Measurements from ENCODE around the gene TRIM42.

Gene TRIM42

GRCh38 chr3:140677764-140678163 is at the start of gene TRIM42:
Gene TRIM42, plus strand, starts transcription at chr3:140678064. Its CDS starts 166 bp downstream, at chr3:140678230.
- DNase-seq (ENCODE audit: low read depth, low spot score), result no peak

GRCh38 chr3:140628606-140629005 is 49.3 kb upstream of the TRIM42 start:
- DNase-seq (ENCODE audit: low read depth, low spot score), result no peak

- no peak for DNase-seq (ENCODE audit: low read depth, low spot score)
These were observed 48.3 kb upstream of the TRIM42 start for GRCh38 chr3:140629357-140630137.

- no peak for DNase-seq (ENCODE audit: low read depth, low spot score)
These were observed 47.5 kb upstream of the TRIM42 start for GRCh38 chr3:140630366-140630765.

- DNase-seq (ENCODE audit: low read depth, low spot score), result no peak
These were observed 47.0 kb upstream of the TRIM42 start for GRCh38 chr3:140630866-140631265.

- DNase-seq (ENCODE audit: low read depth, low spot score), result no peak
These were observed 42.6 kb upstream of the TRIM42 start for GRCh38 chr3:140635276-140635675.

GRCh38 chr3:140636406-140637138 is 41.3 kb upstream of the TRIM42 start:
- DNase-seq (ENCODE audit: low read depth, low spot score), result no peak

- no peak for DNase-seq (ENCODE audit: low read depth, low spot score)
These were observed 26.6 kb upstream of the TRIM42 start for GRCh38 chr3:140651287-140651686.

- DNase-seq (ENCODE audit: low read depth, low spot score), result no peak
These were observed 22.2 kb upstream of the TRIM42 start for GRCh38 chr3:140655678-140656077.

GRCh38 chr3:140664111-140664510 is 13.8 kb upstream of the TRIM42 start:
- peak; percentile 53 for DNase-seq (ENCODE audit: low read depth, low spot score)

GRCh38 chr3:140682586-140682985 is 4.7 kb downstream of the TRIM42 start:
- DNase-seq (ENCODE audit: low read depth, low spot score), result no peak

- no peak for DNase-seq (ENCODE audit: low read depth, low spot score)
These were observed 8.3 kb downstream of the TRIM42 start for GRCh38 chr3:140686128-140686527.

GRCh38 chr3:140686948-140687347 is 9.1 kb downstream of the TRIM42 start:
- no peak for DNase-seq (ENCODE audit: low read depth, low spot score)

GRCh38 chr3:140695361-140696061 is 17.6 kb downstream of the TRIM42 start:
- no peak for DNase-seq (ENCODE audit: low read depth, low spot score)

- no peak for DNase-seq (ENCODE audit: low read depth, low spot score)
These were observed 21.8 kb downstream of the TRIM42 start for GRCh38 chr3:140699516-140700231.

GRCh38 chr3:140702281-140702680 is 24.4 kb downstream of the TRIM42 start:
- DNase-seq (ENCODE audit: low read depth, low spot score), result no peak

GRCh38 chr3:140703496-140703895 is 25.6 kb downstream of the TRIM42 start:
- DNase-seq (ENCODE audit: low read depth, low spot score), result no peak

- no peak for DNase-seq (ENCODE audit: low read depth, low spot score)
These were observed 26.9 kb downstream of the TRIM42 start for GRCh38 chr3:140704733-140705132.

- no peak for DNase-seq (ENCODE audit: low read depth, low spot score)
These were observed 28.1 kb downstream of the TRIM42 start for GRCh38 chr3:140705954-140706353.

GRCh38 chr3:140706360-140706759 is 28.5 kb downstream of the TRIM42 start:
- no peak for DNase-seq (ENCODE audit: low read depth, low spot score)

GRCh38 chr3:140708815-140709214 is 31.0 kb downstream of the TRIM42 start:
- no peak for DNase-seq (ENCODE audit: low read depth, low spot score)

- no peak for DNase-seq (ENCODE audit: low read depth, low spot score)
These were observed 31.9 kb downstream of the TRIM42 start for GRCh38 chr3:140709751-140710150.
